ENCODE measurements around the gene GAMT. TPM values are rescaled to one million over a fixed set of nuclear protein-coding genes. Genes with fewer than 3 reads are reported as not detected.

Gene GAMT
- total and polyA plus RNA-seq, 2 of the 13 experiments (the other 11 are each of a cell fraction or from before 2014, with no cell fraction given): 115 to 124 TPM

DNA sequence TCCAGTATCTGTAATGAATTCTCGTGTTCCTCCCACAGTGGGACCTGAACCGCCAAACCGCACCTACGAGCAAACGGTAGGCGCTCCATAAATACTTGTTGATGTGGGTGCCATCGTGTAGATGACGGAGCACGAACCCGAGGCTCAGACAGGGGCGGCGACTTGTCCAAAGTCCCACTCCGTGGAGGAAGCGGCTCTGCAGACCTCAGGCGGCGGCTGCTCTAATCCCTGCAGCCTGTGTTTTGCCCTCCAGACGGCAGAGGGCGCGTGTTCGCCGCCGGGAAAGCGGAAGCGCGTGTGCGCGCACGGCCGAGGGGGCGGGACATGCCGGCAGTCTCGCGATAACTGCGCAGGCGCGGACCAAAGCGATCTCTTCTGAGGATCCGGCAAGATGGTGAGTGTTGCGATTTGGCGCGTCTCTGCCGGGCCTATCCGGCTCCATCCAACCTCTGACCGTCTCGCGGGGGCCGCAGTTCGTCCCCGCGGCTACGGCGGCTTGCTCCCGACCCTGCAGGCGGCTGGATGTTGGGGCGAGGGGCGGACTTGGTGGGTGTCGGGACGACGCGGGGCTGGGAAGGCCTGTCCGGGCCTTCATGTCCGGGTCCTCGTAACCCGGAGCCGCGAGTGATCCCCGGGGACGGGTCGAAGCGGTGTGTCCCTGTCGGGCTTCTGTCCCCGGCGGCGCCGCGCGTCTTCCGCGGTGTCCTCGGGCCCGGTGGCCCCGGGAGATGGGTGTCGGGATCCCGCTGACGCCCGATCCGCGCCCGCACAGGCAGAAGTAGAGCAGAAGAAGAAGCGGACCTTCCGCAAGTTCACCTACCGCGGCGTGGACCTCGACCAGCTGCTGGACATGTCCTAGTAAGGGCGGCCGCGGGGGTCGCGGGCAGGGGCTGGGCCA lies 36.9 kb upstream of the GAMT start, which contains the start of gene RPS15 (continued):
- TF ChIP-seq, protein P1, sequence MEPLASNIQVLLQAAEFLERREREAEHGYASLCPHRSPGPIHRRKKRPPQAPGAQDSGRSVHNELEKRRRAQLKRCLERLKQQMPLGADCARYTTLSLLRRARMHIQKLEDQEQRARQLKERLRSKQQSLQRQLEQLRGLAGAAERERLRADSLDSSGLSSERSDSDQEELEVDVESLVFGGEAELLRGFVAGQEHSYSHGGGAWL (CRISPR knock-in tag; IDR thresholded peaks at IDR 0.05): peak; percentile 98
- TF ChIP-seq KDM5B (CRISPR knock-in tag; IDR thresholded peaks at IDR 0.05; ENCODE audit: borderline replicate concordance) (peak; percentile 99), ZNF543 (CRISPR knock-in tag; IDR thresholded peaks at IDR 0.05) (peak; percentile 94), ZNF251 (CRISPR knock-in tag; IDR thresholded peaks at IDR 0.05) (no peak), ZNF747 (CRISPR knock-in tag; IDR thresholded peaks at IDR 0.05; ENCODE audit: borderline replicate concordance) (peak; percentile 98), ZFP36L1 (CRISPR knock-in tag; IDR thresholded peaks at IDR 0.05) (peak; percentile 64; the same call in 1 of the 2 replicates), TOE1 (CRISPR knock-in tag; IDR thresholded peaks at IDR 0.05) (no peak), ZNF775 (CRISPR knock-in tag; IDR thresholded peaks at IDR 0.05; ENCODE audit: borderline replicate concordance) (no peak), JUN (CRISPR knock-in tag; IDR thresholded peaks at IDR 0.05) (peak; percentile 39; the same call in 1 of the 2 replicates), KDM4B (CRISPR knock-in tag; IDR thresholded peaks at IDR 0.05) (peak; percentile 85; the same call in 1 of the 2 replicates), ZNF839 (CRISPR knock-in tag; IDR thresholded peaks at IDR 0.05; ENCODE audit: borderline replicate concordance) (peak; percentile 91; the same call in 1 of the 2 replicates), CHCHD3 (CRISPR knock-in tag; IDR thresholded peaks at IDR 0.05) (no peak; the same call in 1 of the 2 replicates), KDM3A (CRISPR knock-in tag; IDR thresholded peaks at IDR 0.05; ENCODE audit: low read depth) (peak; percentile 96), TBX3 (IDR thresholded peaks at IDR 0.05; ENCODE audit: borderline replicate concordance) (no peak; the same call in none of the 2 replicates), EP300 (IDR thresholded peaks at IDR 0.05; ENCODE audit: low read depth in 2 of 2, low read length in 2 of 2) (0 out of 4 replicates have a peak, but pooled peaks have one; percentile 20 to 56), EP300 (CRISPR knock-in tag; IDR thresholded peaks at IDR 0.05; ENCODE audit: borderline replicate concordance) (peak; percentile 59), ZKSCAN1 (IDR thresholded peaks at IDR 0.05; ENCODE audit: low read length) (peak; percentile 72; the same call in 1 of the 2 replicates), ZBTB1 (CRISPR knock-in tag; IDR thresholded peaks at IDR 0.05; ENCODE audit: borderline replicate concordance) (no peak), ASH2L (IDR thresholded peaks at IDR 0.05; ENCODE audit: insufficient read length, low read depth, low read length) (peak; percentile 89), RAD51 (IDR thresholded peaks at IDR 0.05; ENCODE audit: borderline replicate concordance) (no peak), MAFK (conservative IDR thresholded peaks at IDR 0.05 in 1 of 2, IDR thresholded peaks at IDR 0.05 in 1 of 2; ENCODE audit: low read length in 2 of 2) (no peak; a peak in 1 of 4 replicates)
- TF ChIP-seq, protein P2, sequence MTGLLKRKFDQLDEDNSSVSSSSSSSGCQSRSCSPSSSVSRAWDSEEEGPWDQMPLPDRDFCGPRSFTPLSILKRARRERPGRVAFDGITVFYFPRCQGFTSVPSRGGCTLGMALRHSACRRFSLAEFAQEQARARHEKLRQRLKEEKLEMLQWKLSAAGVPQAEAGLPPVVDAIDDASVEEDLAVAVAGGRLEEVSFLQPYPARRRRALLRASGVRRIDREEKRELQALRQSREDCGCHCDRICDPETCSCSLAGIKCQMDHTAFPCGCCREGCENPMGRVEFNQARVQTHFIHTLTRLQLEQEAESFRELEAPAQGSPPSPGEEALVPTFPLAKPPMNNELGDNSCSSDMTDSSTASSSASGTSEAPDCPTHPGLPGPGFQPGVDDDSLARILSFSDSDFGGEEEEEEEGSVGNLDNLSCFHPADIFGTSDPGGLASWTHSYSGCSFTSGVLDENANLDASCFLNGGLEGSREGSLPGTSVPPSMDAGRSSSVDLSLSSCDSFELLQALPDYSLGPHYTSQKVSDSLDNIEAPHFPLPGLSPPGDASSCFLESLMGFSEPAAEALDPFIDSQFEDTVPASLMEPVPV (CRISPR knock-in tag; IDR thresholded peaks at IDR 0.05): peak; percentile 65
- TF ChIP-seq, protein P3, sequence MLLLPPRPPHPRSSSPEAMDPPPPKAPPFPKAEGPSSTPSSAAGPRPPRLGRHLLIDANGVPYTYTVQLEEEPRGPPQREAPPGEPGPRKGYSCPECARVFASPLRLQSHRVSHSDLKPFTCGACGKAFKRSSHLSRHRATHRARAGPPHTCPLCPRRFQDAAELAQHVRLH (CRISPR knock-in tag; IDR thresholded peaks at IDR 0.05; ENCODE audit: borderline replicate concordance, low read depth): peak; percentile 92; the same call in 1 of the 2 replicates
- TF ChIP-seq, protein P4, sequence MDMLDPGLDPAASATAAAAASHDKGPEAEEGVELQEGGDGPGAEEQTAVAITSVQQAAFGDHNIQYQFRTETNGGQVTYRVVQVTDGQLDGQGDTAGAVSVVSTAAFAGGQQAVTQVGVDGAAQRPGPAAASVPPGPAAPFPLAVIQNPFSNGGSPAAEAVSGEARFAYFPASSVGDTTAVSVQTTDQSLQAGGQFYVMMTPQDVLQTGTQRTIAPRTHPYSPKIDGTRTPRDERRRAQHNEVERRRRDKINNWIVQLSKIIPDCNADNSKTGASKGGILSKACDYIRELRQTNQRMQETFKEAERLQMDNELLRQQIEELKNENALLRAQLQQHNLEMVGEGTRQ (IDR thresholded peaks at IDR 0.05; ENCODE audit: low read depth, low read length): 0 out of 2 replicates have a peak, but pooled peaks have one; percentile 21
- TF ChIP-seq, protein P4 (CRISPR knock-in tag; IDR thresholded peaks at IDR 0.05; ENCODE audit: borderline replicate concordance): peak; percentile 34; the same call in 1 of the 2 replicates

Measured in HepG2 (cell line).